Measurements from ENCODE around the gene IFIT2.
"Not testable (repeated sequence)": the region's sequence is repeated elsewhere in the genome, so short reads cannot be mapped to it uniquely, and the experiment has no call there.

Gene IFIT2, protein sequence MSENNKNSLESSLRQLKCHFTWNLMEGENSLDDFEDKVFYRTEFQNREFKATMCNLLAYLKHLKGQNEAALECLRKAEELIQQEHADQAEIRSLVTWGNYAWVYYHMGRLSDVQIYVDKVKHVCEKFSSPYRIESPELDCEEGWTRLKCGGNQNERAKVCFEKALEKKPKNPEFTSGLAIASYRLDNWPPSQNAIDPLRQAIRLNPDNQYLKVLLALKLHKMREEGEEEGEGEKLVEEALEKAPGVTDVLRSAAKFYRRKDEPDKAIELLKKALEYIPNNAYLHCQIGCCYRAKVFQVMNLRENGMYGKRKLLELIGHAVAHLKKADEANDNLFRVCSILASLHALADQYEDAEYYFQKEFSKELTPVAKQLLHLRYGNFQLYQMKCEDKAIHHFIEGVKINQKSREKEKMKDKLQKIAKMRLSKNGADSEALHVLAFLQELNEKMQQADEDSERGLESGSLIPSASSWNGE

DNA sequence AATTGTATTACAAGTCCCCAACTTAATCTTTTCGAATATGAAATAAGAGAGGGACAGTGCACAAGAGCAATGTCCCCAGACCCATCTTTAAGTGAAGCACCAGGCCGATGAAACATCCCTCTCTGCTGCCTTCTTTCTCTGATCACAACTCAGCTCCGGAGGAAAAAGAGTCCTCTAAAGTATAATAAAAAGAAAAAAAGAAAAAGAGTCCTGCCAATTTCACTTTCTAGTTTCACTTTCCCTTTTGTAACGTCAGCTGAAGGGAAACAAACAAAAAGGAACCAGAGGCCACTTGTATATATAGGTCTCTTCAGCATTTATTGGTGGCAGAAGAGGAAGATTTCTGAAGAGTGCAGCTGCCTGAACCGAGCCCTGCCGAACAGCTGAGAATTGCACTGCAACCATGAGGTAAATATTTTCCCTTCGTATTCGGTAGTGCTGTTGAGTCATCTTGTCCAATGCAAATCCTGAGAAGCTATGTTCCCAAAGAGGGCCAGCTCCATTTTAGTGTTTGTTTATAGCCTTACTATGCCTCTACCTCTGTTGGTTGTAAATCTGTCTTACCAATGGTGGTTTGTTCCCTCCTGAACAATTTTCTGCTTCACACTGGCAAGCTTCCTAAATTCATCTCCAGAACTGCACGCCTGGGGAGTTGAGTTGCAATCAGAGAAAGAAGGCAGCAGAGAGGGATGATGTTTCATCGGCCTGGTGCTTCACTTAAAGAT lies at the start of gene IFIT2:
TSS of gene IFIT2 (plus strand) at position 326 of the 725 bp plus-strand sequence. CDS start at position 404, 78 bp downstream.
- DNase-seq, result no peak

DNA sequence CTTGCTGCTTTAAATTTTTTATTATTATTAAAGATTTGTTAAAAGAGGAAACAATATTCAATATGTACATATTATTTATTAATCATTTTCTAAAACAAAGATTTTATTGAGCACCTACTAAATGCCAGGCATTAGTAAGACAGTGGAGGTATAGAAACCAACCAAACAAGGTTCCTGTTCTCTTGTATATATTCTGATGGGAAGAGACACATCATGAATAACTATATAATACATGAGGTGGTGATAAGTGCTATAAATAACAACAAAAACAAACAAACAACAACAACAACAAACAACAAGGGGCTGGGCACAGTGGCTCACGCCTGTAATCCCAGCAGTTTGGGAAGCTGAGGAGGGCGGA lies 49.6 kb upstream of the IFIT2 start:
- no peak for DNase-seq

DNA sequence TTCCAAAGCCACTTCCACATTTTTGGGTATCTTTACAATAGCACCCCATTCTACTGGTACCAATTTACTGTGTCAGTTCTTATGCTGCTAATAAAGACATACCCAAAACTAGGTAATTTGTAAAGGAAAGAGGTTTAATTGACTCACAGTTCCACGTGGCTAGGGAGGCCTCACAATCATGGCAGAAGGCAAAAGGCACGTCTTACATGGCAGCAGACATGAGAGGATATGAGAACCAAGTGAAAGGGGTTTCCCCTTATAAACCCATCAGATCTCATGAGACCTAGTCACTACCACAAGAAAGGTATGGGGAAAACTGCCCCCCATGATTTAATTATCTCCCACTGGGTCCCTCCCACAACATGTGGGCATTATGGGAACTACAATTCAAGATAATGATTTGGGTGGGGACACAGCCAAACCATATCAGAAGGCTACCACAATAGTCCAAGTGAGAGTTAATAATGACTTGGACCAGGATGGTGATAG lies 46.7 kb upstream of the IFIT2 start:
- not testable (repeated sequence) for DNase-seq

DNA sequence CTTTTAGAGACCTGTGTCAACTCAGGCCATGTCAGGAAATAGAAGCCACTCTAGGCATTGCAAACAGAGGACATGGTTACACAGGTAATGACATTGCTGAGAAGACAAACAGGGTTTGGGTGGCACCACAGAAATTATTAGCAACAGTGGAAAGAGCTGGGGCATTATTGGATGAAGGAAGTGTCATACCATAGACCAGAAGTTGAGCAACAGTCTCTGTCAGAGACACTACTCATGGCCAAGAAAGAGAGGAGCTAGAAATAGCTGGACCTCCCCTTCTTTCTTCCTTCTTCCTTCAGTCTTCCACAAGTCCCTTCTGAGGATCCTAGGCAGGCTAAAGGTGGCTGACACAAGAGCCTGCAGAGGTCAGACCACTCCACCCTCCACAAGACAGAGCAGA lies 46.1 kb upstream of the IFIT2 start:
- DNase-seq, result no peak

DNA sequence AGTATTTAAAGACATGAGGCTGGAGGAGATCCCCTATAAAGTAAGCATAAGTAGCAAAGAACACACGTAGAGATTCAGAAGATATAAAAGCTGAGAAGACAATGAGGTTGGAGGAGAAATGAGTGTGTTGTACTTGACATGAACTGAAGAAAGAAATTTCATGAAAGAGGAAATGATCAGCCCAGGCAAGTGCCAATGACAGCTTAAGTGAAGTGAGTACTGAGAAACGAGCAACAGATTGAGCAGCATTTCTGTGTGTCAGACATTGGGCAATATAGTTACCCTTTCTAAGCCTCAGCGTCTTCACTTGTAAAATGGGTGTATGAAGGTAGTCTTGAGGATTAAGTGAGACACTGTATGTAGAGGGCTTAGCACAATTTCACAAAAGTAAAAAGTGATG lies 45.5 kb upstream of the IFIT2 start:
- DNase-seq, result no peak

DNA sequence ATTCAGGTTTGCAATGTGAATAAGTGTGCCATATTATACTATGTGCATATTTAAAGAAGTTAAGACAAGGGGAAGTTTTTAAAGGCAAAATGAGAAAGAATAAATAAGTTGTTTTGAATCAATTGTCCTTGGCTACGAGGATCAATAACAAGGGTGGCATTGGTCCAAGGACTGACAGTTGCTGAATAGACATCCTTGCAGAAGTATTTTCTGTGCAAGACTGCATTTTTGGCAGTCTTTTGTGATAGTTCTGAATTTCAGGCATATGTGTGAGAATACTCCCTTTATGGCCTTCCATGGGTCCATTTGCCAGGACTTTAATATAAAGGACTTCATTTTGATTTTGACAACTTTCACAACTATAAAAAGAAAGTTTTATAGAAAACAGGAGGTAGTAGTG lies 44.9 kb upstream of the IFIT2 start:
- no peak for DNase-seq

DNA sequence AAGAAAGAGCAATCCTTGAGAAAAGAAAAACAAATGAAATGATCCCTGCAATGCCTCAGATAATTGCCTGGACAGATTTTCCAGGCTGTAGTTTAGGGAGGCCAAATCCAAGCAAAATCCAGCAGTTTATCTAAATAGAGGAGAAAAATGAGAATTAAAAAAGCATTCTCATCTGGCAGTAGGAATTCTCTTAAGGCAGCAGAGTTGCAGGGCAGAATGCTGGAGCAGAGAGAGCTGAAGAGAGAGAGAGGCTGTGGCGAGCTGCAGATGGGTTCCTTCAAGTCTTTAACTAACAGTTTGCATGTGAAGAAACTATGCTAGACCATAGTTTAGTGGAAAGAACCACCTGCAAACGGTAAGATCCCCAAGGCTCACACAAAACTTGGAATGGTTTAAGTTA lies 44.3 kb upstream of the IFIT2 start:
- no peak for DNase-seq

DNA sequence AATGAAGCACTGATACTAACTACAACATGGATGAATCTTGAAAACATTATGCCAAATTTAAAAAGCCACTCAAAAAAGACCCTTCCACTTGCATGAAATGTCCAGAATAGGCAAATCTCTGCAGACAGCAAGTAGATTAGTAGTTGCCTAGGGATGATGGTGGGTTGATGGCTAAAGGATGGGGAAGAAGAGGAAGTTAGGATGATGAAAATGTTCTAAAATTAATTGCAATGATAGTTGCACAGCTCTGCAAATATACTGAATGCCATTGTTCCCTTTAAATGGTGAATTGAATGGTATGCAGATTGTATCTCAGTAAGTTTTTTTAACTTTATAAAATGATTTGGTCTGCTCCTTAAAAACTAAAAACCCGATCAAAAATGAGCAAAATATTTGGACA lies 43.0 kb upstream of the IFIT2 start:
- DNase-seq, result no peak

DNA sequence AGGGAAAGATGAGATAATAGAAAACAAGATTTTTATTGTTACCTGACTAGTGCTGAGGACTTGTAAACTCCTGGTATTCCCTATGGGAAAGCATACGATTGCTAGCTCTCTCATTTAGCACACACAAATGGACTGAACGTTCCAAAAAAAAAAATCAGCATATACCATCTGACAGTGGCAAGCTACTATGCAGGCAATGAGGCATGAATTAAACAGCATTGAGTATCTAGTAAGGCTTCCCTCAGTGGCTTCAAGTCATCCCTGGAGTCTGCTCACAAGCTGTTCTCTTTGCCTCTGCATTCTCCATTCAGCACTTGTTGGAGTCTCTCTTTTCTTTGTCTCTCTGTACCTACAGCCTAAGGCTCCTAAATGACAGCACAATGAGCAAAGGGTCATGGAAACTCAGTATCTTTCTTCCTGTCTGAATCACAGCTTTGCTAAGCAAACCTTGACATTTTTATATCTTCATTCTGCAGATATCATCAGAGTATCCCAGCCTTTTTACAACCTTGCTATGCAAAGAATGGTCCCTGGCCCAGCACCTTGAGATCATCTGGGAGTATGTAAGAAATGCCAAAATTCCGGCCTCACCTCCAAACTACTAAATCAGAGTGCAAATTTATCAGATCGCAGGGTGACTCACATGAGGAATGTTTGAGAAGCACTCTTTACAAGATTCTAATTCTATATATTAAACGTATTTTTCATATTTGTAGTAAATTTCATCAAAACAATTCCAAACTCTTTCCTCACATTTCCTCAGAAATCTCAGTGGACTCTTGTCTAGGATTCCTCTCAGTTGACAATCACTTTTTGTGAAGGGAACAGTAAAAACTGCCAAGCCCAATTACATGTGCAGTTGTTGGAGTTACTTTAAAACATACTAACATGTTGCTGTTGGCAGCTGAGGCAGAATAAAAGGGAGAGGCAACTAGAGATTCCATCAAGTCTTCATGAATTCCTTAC lies 39.5 kb upstream of the IFIT2 start:
- DNase-seq, result no peak

DNA sequence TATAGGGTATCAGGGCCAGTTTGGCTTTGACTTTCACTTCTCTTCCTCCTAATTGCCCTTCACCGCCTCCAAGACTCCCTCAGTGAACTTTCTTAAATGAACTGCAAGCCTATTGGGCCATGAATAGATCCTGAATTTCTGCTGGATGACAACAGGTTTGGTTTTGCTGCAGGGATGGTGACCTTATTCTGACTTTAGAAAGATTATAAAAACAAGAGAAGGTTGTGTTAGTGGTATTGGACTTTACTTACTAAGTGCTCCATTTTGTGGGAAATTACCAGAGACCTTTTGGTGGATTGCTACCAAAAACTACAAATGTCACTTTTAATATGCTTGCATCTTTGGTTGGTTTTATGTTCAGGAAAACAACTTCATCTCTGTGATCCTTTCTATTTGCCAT lies 38.8 kb upstream of the IFIT2 start:
- no peak for DNase-seq

DNA sequence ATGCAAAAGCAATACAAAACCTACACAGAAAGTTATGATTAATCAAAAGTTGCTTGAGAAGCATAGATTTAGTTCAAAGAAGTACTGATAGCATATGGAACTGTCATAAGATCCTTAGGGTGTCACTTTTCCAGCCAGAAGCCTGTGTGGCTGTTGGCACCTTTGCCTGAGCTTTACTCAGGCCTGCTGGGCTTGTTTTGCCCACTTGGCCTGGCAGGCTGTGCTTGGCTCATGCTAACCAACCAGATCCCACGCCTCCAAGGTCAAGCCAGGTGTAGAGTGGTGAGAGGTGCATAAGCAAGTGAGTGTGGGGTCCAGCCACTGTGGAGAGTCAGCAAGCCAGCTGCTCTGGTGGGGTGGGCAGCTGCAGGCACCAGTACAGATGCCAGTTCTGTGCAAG lies 38.3 kb upstream of the IFIT2 start:
- DNase-seq, result no peak

DNA sequence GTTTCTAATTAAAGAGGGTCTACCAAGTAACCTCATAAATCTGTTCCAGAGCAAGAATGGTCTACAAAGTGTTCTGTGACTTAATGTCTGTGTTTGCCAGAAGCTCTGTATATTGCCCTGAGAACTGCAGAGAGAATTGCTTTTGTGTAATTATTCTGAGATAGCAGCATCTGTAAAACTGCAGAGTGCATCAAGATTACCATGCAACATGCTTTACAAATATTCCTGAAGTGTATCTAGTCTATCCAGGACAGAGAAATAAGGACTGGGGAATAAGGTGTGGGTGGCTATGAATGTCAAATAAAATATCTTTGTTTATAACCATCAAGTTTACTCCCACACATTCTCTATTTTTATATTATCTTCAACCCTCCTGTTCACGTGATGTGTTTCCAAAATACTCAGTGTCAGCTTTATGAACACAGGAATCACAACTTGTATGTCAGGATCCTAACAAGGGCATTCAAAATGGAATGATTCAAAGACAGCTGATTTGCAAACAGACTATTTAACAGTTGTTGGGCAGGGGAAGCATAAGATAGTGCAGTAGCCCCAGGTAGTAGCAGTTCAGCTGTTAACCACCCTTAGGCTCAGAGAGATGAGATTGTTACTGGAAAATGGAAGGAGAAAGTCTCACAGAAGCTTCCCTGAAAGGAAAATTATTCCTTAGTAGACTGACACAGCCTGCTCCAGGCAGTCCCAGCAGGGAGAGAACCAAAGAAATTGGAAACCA lies 35.0 kb upstream of the IFIT2 start:
- no peak for DNase-seq

DNA sequence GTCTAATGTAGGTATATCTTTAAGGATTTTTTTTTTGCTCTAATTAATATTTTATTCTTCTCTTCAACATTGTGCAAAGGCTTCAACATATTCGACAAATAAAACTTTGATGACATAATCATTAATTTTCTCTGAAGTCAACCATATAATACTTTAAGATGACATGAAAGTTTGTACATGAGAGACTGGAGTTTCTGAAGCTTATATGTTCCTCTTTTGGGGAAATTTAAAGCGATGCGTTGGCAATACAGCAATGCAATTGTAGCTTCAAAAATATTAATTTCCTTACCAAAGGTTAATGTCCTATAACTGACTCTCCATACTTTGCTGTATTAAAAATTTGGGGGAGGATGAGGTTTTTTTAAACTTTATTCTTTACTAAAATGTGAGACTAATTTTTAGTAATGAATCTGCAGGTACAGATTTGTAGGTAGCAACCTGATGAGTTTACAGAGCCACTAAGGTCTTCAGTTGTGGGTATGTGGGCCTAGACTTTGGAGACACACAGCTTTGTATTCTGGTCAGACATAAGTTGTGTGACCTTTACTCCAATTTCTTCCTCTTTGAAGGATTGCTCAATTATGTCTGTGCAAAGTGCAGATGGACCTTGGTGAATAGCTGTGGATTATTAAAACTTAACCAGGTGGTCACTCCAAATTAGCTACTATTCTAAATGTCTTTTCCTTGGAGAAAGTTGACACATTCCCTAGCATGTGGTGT lies 32.3 kb upstream of the IFIT2 start:
- DNase-seq, result no peak

DNA sequence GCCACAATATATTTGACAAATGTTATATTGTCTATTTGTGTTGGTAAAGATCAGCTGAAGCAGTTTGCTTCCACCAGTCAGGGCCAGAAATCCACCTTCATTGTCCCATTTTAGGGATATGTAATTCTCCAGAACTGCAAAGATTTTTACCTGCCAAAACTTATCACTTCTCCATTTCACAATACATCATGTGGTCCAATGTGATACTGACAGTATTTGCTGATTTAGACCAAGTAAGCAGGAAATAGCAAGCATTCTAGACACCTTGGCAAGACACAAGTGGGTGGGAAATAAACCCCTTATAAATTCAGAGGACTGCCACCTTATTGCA lies 31.7 kb upstream of the IFIT2 start:
- DNase-seq, result no peak

DNA sequence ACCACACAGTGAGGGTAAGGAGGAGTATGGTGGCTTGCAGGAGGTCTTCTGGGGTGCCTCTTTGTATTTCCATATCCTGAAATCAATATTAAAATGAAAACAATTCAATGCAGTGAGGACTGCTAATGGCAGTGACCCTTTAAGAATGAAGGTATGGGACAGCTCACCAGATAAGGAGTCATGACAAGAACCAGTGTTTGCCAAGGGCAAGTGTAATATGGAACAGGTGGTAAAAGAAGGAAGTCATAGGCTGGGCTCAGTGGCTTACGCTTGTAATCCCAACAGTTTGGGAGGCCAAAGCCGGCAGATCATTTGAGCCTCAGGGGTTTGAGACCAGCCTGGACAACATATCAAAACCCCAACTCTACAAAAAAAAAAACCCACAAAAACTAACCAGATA lies 30.3 kb upstream of the IFIT2 start:
- DNase-seq, result no peak

DNA sequence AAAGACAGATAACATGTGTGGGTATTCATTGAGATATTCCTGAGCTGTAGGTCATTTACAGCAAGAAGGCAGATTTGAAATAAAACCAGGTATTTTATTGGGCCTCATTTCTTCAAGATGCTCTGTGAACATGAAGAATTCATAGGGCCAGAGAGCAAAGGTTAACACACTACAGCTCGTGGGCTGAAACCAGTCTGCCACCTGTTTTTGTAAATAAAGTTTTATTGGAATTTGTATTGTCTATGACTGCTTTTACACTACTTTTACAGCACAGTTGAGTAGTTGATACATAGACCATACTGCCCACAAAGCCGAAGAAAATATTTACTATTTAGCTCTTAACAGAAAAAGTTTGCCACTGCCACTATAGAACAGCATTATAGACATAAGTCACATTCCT lies 28.2 kb upstream of the IFIT2 start:
- no peak for DNase-seq

DNA sequence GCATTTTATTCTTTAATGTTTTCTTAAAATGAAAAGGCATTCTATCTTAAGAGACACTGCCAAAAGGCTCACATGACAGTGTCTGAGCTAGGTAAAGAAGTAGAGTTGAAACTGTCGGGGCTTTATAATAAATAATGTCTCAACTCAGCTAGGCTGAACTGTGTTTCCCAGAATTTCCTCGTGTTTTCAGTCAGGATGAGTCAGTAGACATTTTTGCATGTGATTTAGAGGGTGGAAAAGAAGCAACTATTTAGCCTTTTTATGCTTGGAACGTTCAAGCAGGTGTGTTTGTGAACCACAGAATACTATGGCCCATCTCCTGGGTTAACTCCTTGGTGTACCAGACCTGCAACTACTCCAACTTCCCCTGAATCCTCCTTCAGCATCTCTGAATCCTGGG lies 26.9 kb upstream of the IFIT2 start:
- no peak for DNase-seq

DNA sequence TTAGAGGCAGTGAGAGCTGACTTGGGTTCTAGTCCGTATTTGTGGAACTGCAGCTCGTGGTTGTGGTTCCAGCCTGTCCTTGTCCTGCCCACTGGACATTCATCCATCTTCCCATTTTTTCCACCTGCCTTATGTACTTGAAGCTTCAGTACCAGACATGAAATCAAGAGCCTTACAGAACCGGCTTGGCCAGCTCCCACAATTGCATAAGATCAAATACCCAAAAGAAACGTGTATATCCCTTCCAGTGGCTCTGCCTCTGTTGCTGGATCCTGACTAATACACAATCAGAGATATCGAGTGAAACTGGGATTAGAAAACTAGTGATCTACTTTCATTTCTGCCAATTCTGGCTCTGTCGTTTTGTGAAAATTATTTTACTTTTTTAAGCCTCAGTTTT lies 26.5 kb upstream of the IFIT2 start:
- no peak for DNase-seq

DNA sequence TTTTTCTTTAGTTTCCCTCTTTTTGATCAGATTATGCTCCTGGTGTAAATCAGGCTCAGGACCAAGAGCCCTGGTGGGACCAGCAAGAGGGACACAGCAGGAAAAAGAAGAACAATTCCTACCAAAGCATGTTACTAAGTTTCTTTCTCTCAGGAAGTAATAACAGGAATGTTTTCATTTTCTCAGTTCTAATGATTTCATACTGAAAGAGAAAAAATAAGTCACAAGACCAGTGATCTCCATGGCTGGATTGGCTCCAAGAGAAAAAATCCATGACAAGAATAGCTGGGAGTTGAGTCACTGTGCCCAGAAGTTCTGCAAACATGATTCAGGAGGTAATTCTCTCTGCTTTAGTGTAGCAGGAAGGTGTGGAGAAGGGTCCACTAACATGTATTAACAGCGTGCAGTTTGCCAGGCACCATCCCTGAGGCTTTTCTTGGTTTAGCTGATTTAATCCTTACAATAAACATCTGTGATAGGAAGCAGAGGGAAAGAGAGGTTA lies 23.8 kb upstream of the IFIT2 start:
- no peak for DNase-seq

DNA sequence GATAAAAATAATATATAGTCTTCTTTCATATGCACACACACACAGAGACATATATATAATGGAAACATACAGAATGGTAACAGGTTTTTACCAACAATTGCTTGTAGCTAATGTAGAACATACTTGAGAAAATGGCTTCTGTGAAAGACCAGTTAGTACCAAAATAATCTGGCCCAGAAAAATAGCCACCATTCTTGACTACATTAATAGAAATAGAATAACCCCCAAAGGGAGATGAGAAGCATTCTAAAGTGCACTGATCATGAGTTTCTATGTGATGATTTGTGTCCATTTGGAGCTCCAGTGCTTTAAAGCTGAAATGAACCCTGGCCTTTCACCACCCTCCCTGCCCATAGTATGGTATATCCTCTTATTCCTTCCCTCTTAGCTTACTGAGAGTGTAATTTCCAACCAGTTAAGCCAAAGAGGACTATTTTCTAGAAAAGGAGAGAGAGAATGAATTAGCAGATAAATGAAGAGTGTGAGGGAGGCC lies 22.9 kb upstream of the IFIT2 start:
- no peak for DNase-seq

DNA sequence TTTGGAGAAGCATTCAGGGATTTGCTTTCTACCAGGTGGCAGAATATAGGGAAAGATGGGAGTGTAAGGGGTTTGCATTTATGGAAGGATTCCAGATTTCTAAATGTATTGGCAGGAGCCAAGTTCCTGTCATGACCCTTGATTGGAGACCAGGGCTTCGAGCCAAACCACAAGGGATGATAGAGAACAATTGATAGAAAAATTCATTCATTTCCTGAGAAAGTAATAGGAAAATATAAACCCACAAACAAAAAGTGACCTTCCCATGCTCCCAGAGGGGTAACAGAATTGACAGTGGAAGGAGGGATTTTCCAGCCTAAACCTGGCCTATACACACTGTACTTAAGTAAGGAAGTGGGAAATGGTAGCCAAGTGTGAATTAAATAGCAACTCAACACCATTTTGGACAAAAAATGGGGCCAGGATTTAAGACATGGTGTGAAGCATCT lies 22.4 kb upstream of the IFIT2 start:
- DNase-seq, result no peak
